Measurements from ENCODE around the gene PCDHGC4.

Gene PCDHGC4

DNA sequence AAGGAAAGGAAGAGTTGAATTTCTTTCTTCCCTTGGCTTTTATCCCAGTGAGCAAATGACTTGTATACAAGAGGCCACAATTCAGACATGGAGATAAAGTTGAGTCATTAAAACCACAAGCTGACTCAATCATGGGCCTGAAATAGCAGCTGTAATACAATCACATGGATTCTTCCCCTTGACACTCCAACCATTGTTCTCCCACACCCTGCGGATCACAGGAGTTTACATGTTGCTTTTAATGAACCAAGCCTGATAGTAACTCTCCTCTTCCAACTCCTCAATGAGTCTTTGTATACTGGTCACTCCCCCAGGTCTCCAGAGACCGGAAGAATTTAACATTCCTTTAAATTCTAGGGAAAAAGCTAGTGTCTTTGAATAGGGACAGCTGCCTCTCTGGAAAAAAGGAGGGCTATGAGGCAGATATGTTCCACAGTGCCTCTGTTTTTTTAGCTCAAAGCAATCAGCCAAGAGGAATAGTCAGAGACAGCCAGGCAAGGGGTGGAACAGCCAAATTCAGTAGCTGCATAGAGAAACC, 36.5 kb downstream of the PCDHGC4 start:
- TF ChIP-seq REST (IDR thresholded peaks at IDR 0.05; ENCODE audit: insufficient read depth in 1 of 2, low read depth in 2 of 2, low read length in 2 of 2) (peak in 1 of 2 experiments; percentile 57; a peak in 1 of 4 replicates), TAF1 (IDR thresholded peaks at IDR 0.05; ENCODE audit: borderline replicate concordance, insufficient read depth, low read length) (no peak), POLR2AphosphoS5 (IDR thresholded peaks at IDR 0.05; ENCODE audit: low read depth, low read length) (peak; percentile 80), FOXP2 (optimal IDR thresholded peaks at IDR 0.05; ENCODE audit: borderline replicate concordance, extremely low read depth, extremely low read length, insufficient read depth) (peak; percentile 74), SIN3A (IDR thresholded peaks at IDR 0.05; ENCODE audit: borderline replicate concordance, insufficient read depth, low read length) (peak; percentile 69; the same call in 1 of the 2 replicates)

- TF ChIP-seq POLR2AphosphoS5 (IDR thresholded peaks at IDR 0.05; ENCODE audit: low read depth, low read length) (no peak), FOXP2 (optimal IDR thresholded peaks at IDR 0.05; ENCODE audit: borderline replicate concordance, extremely low read depth, extremely low read length, insufficient read depth) (no peak), REST (IDR thresholded peaks at IDR 0.05; ENCODE audit: insufficient read depth in 1 of 2, low read depth in 2 of 2, low read length in 2 of 2) (no peak), SIN3A (IDR thresholded peaks at IDR 0.05; ENCODE audit: borderline replicate concordance, insufficient read depth, low read length) (no peak), TAF1 (IDR thresholded peaks at IDR 0.05; ENCODE audit: borderline replicate concordance, insufficient read depth, low read length) (no peak)
These were observed 37.5 kb downstream of the PCDHGC4 start for GRCh38 chr5:141522301-141522700.

- TF ChIP-seq REST (IDR thresholded peaks at IDR 0.05; ENCODE audit: insufficient read depth in 1 of 2, low read depth in 2 of 2, low read length in 2 of 2) (no peak), TAF1 (IDR thresholded peaks at IDR 0.05; ENCODE audit: borderline replicate concordance, insufficient read depth, low read length) (no peak), FOXP2 (optimal IDR thresholded peaks at IDR 0.05; ENCODE audit: borderline replicate concordance, extremely low read depth, extremely low read length, insufficient read depth) (no peak), POLR2AphosphoS5 (IDR thresholded peaks at IDR 0.05; ENCODE audit: low read depth, low read length) (no peak), SIN3A (IDR thresholded peaks at IDR 0.05; ENCODE audit: borderline replicate concordance, insufficient read depth, low read length) (no peak)
These were observed 39.2 kb downstream of the PCDHGC4 start for GRCh38 chr5:141523991-141524390.

- peak; percentile 50; the same call in 1 of the 2 replicates for TF ChIP-seq SIN3A (IDR thresholded peaks at IDR 0.05; ENCODE audit: borderline replicate concordance, insufficient read depth, low read length)
- 0 out of 4 replicates have a peak, but pooled peaks of 1 of the 2 experiments have one; percentile 13 for TF ChIP-seq REST (IDR thresholded peaks at IDR 0.05; ENCODE audit: insufficient read depth in 1 of 2, low read depth in 2 of 2, low read length in 2 of 2)
- TF ChIP-seq TAF1 (IDR thresholded peaks at IDR 0.05; ENCODE audit: borderline replicate concordance, insufficient read depth, low read length), result peak; percentile 39; the same call in 1 of the 2 replicates
- TF ChIP-seq FOXP2 (optimal IDR thresholded peaks at IDR 0.05; ENCODE audit: borderline replicate concordance, extremely low read depth, extremely low read length, insufficient read depth), result peak; percentile 95
- peak; percentile 24; the same call in 1 of the 2 replicates for TF ChIP-seq POLR2AphosphoS5 (IDR thresholded peaks at IDR 0.05; ENCODE audit: low read depth, low read length)
These were observed 40.1 kb downstream of the PCDHGC4 start for GRCh38 chr5:141524604-141525597.

All from PFSK-1 (cell line).